Muscle of leg (tissue), 11 donors: ENCODE measurements around the gene PLXNA4. TPM values are rescaled to one million over a fixed set of nuclear protein-coding genes. Genes with fewer than 3 reads are reported as not detected.

Source experiments
- DNase-seq: peaks from one replicate; pipeline ENCODE4 v3.0.0; 2013
- H3K27ac ChIP-seq: one replicate; pipeline ENCODE4 v1.5.1; 2013; ENCODE audit warnings: mild to moderate bottlenecking, low read length, control low read depth
- H3K27me3 ChIP-seq: one replicate; pipeline ENCODE4 v1.6.1; 2013; ENCODE audit warnings: low read length; ENCODE audit not compliant: control insufficient read depth, insufficient read depth
- H3K36me3 ChIP-seq: one replicate; pipeline ENCODE4 v1.6.1; 2013; ENCODE audit warnings: low read length; ENCODE audit not compliant: control insufficient read depth, insufficient read depth
- H3K4me1 ChIP-seq: one replicate; pipeline ENCODE4 v1.6.1; 2013; ENCODE audit warnings: low read length; ENCODE audit not compliant: control insufficient read depth, insufficient read depth
- H3K4me3 ChIP-seq: one replicate; pipeline ENCODE4 v1.5.1; 2013; ENCODE audit warnings: low read length, control low read depth
- H3K9me3 ChIP-seq: replicated peaks from 2 replicates; pipeline ENCODE4 v1.6.1; 2013; ENCODE audit warnings: low read depth, low read length; ENCODE audit not compliant: control insufficient read depth
- WGBS: methylation state at CpG from one replicate; pipeline ENCODE4 v1.1.5; 2013; ENCODE audit warnings: missing lambda C conversion rate; ENCODE audit not compliant: insufficient coverage; 5-methylcytosine and 5-hydroxymethylcytosine counted together
- polyA plus RNA-seq, 8 donors: library from polyadenylated mRNA; unstranded; fragments of 120-200 nt; gene quantifications; one replicate each; pipeline versions ENCODE4 v1.2.1 to v1.2.3, GENCODE V29; 2013; ENCODE audit warnings: inconsistent platforms in 1 of 8, low replicate concordance in 1 of 8; ENCODE audit not compliant: insufficient read length in 8 of 8, insufficient read depth in 1 of 8
- total RNA-seq: library from RNA; stranded (reverse); fragments of 120-200 nt; gene quantifications from one replicate; pipeline ENCODE4 v1.2.4, GENCODE V29; 2013

The PLXNA4 gene
- total and polyA plus RNA-seq, 9 donors: 1.3 to 3.3 (median 2.1) TPM

- WGBS: 70% methylated on average over 3 of the region's 4 CpGs
- H3K9me3 ChIP-seq: no peaks in the 10 kb centered on the region
- H3K27ac ChIP-seq: no peak overlapping the region
- H3K4me1 ChIP-seq: peaks cover 5% of the 10 kb centered on the region
- H3K36me3 ChIP-seq: no peaks in the 10 kb centered on the region
- no peak overlapping the region for H3K4me3 ChIP-seq
- peaks cover 2% of the 10 kb centered on the region for H3K27me3 ChIP-seq
- DNase-seq: no peak
Observed at GRCh38 chr7:132509643-132510042, 66.6 kb downstream of the PLXNA4 start.

- 48% methylated on average over 5 of the region's 10 CpGs for WGBS
Observed at GRCh38 chr7:132508724-132509353, 67.4 kb downstream of the PLXNA4 start.

GRCh38 chr7:132504852-132505251 is 71.4 kb downstream of the PLXNA4 start:
- H3K9me3 ChIP-seq: no peaks in the 10 kb centered on the region
- no peaks in the 10 kb centered on the region for H3K36me3 ChIP-seq
- no peak overlapping the region for H3K27ac ChIP-seq
- peaks cover 2% of the 10 kb centered on the region for H3K4me1 ChIP-seq
- H3K4me3 ChIP-seq: no peak overlapping the region
- DNase-seq: no peak
- H3K27me3 ChIP-seq: no peaks in the 10 kb centered on the region
- 33% methylated on average over 9 of the region's 11 CpGs for WGBS

More at GRCh38 chr7:132508724-132509353, 67.4 kb downstream of the PLXNA4 start:
- Histone ChIP-seq H3K27ac (no peak overlapping the region), H3K4me1 (peaks cover 5% of the 10 kb centered on the region), H3K36me3 (no peaks in the 10 kb centered on the region), H3K9me3 (no peaks in the 10 kb centered on the region), H3K4me3 (no peak overlapping the region), H3K27me3 (peaks cover 2% of the 10 kb centered on the region)
- no peak for DNase-seq

- Histone ChIP-seq H3K4me1 (no peaks in the 10 kb centered on the region), H3K9me3 (no peaks in the 10 kb centered on the region), H3K27me3 (no peaks in the 10 kb centered on the region), H3K36me3 (no peaks in the 10 kb centered on the region), H3K4me3 (no peak overlapping the region), H3K27ac (no peak overlapping the region)
- WGBS: 73% methylated on average over 3 of the region's 5 CpGs
- DNase-seq: no peak
Observed at GRCh38 chr7:132504071-132504470, 72.2 kb downstream of the PLXNA4 start.

- no peak for DNase-seq
- no peaks in the 10 kb centered on the region for H3K36me3 ChIP-seq
Observed at GRCh38 chr7:132503415-132503814, 72.9 kb downstream of the PLXNA4 start.

GRCh38 chr7:132501956-132502355 is 74.3 kb downstream of the PLXNA4 start:
- 77% methylated on average over 4 of the region's 7 CpGs for WGBS
- no peak overlapping the region for H3K4me3 ChIP-seq
- DNase-seq: no peak
- no peaks in the 10 kb centered on the region for H3K9me3 ChIP-seq
- no peaks in the 10 kb centered on the region for H3K4me1 ChIP-seq
- H3K27me3 ChIP-seq: no peaks in the 10 kb centered on the region
- no peaks in the 10 kb centered on the region for H3K36me3 ChIP-seq
- H3K27ac ChIP-seq: no peak overlapping the region

More at GRCh38 chr7:132503415-132503814, 72.9 kb downstream of the PLXNA4 start:
- no peak overlapping the region for H3K27ac ChIP-seq
- H3K4me1 ChIP-seq: no peaks in the 10 kb centered on the region
- H3K9me3 ChIP-seq: no peaks in the 10 kb centered on the region
- no peak overlapping the region for H3K4me3 ChIP-seq
- no peaks in the 10 kb centered on the region for H3K27me3 ChIP-seq

GRCh38 chr7:132500727-132501440 is 75.4 kb downstream of the PLXNA4 start:
- Histone ChIP-seq H3K9me3 (no peaks in the 10 kb centered on the region), H3K27ac (no peak overlapping the region)
- no peak for DNase-seq

GRCh38 chr7:132499487-132499886 is 76.8 kb downstream of the PLXNA4 start:
- H3K9me3 ChIP-seq: no peaks in the 10 kb centered on the region
- no peak overlapping the region for H3K4me3 ChIP-seq
- WGBS: no CpG with 5 or more reads among the region's 5 CpGs
- no peaks in the 10 kb centered on the region for H3K36me3 ChIP-seq
- H3K27ac ChIP-seq: no peak overlapping the region
- peaks cover 2% of the 10 kb centered on the region for H3K27me3 ChIP-seq
- H3K4me1 ChIP-seq: no peaks in the 10 kb centered on the region
- DNase-seq: no peak

More at GRCh38 chr7:132500727-132501440, 75.4 kb downstream of the PLXNA4 start:
- H3K4me1 ChIP-seq: no peaks in the 10 kb centered on the region
- H3K36me3 ChIP-seq: no peaks in the 10 kb centered on the region
- WGBS: 63% methylated on average over 8 of the region's 10 CpGs
- no peaks in the 10 kb centered on the region for H3K27me3 ChIP-seq
- no peak overlapping the region for H3K4me3 ChIP-seq

GRCh38 chr7:132499065-132499464 is 77.2 kb downstream of the PLXNA4 start:
- H3K9me3 ChIP-seq: no peaks in the 10 kb centered on the region
- WGBS: 58% methylated on average over 3 of the region's 3 CpGs
- H3K4me1 ChIP-seq: no peaks in the 10 kb centered on the region
- H3K27me3 ChIP-seq: peaks cover 2% of the 10 kb centered on the region
- DNase-seq: no peak
- H3K27ac ChIP-seq: no peak overlapping the region
- H3K4me3 ChIP-seq: no peak overlapping the region
- H3K36me3 ChIP-seq: no peaks in the 10 kb centered on the region

- WGBS: 57% methylated on average over 1 of the region's 4 CpGs
- Histone ChIP-seq H3K27ac (no peak overlapping the region), H3K36me3 (no peaks in the 10 kb centered on the region), H3K4me1 (no peaks in the 10 kb centered on the region), H3K9me3 (no peaks in the 10 kb centered on the region), H3K4me3 (no peak overlapping the region), H3K27me3 (peaks cover 2% of the 10 kb centered on the region)
- no peak for DNase-seq
Observed at GRCh38 chr7:132498319-132498718, 78.0 kb downstream of the PLXNA4 start.
